ENCODE results near the gene PTPRG.

PTPRG gene

DNA sequence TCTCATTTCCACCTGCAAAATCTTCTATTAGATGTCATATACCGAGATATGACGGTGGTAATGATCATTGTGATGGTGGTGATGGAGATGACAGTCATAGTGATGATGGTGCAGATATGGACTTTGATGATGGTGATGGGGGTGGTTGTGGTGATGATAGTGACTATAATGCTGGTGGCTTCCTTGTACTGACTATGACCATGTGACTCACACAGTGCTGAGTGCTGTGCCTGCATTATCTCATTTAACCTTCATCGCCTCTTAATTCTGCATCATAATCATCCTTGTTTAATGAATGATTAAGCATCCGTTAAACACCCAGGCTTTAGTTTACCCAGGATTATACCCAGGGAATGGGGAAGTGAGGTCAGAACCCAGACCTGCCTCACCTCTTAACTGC, 480.3 kb downstream of the PTPRG start:
- no peak for DNase-seq

DNA sequence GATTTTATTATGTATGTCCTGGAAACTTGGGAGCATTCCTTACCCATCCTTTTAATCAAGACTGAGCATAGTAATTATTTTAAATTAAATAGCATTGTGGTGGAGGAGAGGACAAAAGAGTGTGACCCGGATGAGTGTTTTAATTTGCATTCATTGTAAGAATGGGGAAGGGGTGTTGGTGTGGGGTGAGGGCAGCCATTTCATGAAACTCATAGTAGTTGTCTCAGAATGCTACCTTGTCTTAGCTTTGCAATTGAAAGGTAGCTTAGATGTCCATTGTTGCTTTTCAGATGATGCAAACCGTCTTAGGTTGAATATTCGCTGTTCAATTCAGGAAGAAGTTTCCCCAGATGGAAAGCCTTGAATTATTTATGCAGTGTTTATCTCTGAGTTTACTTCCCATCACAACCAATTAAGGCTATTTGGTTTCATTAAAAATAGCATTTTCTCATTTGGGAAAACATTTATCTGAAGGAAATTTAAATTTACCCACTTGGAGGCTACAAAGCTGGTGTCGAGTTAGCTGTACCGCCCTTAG, 483.6 kb downstream of the PTPRG start:
- no peak for DNase-seq

DNA sequence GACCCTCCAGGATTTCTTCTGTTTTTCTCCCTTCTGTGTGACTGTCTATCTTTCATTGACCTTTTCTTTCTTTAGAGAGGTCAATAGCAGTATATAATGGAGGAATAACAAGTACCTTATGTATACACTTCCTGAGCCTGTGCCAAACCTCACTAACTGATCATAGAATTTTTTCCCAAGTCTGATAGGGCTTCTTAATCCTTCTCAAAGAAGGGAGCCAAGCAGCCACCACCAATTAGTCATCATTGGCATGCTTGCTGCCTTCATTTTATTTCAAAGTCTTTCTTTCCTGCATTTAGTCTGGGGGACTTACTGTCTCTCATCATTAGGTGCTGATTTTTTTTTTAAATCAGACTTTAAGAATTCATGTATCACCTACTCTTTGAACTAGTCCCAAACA, 485.0 kb downstream of the PTPRG start:
- no peak for DNase-seq

DNA sequence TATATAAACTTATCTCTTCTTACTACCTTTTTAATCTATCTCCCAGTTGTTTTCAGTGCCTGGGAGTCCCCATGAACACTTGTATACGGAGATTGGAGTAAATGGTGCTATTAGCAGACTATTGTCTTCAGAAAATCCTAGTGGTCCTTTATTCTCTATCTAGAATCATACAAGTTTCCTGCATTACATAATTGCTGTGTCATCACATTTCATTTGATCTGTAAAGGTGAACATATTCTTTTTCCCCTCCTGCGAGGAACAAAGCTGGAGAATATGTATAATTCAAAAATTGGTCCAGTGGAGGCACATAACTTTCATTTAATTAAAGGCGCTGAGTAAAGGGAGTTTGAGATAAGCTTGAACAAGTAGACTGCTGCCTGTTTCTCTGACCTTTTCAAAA, 487.2 kb downstream of the PTPRG start:
- no peak for DNase-seq

DNA sequence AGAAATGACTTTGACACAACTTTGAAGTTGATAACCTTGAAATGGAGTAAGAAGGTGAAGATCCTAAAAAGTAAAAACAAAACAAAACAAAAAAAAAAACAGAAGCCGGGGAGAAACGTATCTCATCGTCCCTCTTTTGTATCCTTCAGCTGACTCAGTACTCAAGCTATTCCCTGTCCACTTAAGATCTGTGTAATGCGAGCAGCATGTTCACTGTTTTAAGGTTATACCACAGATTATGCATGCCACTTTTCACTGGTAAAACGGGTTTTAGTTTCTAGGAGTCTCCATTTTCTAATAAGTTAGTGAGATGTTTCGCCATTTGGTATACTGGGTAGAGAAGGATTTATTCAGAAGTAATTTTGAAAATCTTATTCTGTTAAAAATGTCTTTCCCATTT, 487.7 kb downstream of the PTPRG start:
- DNase-seq: no peak

DNA sequence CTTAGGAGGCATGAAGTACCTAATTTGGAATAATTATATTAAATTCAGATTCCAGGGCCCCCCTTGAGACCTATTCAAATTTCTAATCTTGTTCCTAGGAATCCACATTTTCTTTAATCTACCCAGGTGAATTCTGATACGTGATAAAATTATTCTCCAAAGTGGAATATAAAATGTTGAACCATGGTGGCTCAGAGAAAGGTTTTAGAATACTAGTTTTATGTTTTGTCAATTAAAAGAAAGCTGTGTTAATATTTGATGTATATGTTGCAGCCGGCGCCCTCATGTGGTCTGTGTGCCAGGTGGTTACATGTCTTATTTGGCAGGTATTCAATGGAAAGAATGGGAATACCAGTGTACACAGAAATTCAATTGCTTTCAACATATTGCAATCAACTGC, 490.1 kb downstream of the PTPRG start:
- no peak for DNase-seq

DNA sequence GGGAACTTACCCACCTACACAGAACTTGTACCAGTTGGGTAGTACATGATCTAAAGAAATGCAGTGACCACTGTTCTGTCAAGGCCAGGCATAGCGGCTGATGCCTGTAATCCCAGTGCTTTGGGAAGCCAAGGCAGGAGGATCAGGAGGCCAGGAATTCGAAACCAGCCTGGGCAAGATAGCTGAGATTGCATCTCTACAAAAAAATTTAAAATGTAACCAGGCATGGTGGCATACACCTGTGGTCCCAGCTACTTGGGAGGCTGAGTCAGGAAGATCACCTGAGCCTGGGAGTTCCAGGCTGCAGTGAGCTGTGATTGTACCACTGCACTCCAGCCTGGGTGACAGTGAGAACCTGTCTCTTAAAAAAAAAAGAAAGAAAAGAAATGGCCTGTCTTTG, 491.0 kb downstream of the PTPRG start:
- DNase-seq: no peak

DNA sequence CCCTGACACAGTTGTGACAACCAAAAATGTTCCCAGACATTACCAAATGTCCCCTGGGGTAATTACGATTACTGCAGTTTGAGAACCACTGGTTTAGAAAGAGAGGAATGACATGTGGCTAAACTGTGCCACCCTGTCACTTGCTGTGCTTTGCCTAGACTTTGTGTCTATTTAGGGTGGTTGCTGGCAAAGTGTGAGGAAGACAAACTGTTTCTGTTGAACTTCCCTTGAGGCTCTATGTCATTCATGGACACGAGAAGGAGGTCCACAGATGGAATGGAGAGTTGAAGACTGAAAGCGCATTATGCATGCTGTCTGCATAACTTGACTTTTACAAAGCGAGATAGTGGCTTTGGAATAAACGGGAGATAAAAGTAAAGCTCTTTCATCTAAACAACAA, 495.3 kb downstream of the PTPRG start:
- no peak for DNase-seq

DNA sequence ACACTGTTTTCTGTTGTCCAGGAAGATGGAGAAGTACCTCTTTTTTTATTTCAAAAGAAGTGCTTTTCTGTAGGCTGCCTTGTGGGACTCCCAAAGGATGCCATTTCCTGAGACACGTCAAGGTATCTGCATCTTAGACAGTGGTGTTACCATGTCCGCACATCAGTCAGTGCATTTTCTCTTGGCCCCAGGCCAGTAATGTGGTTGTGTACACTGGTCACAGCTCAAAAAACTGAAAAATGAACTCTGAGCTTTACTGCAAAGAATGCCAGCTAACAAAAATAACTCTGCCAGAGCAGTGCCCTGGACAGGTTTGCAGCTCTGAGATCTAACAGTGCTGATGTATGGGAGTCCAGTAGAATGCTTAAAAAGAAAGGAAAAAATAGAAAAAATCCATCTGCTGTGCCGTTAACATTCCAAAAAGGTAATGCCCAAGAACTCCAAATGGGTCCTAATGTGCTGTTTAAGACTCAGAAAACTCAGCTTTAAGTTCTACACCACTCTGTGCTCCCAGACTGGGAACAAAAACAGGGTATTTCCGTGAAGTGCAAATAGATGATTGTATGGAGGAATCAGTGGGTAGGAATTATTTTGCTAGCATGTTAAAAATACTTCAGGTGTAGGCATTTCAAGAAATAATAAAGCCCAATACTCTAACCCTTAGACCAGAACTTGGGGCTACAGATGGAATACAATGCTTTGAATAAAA, 496.1 kb downstream of the PTPRG start:
- no peak for DNase-seq

DNA sequence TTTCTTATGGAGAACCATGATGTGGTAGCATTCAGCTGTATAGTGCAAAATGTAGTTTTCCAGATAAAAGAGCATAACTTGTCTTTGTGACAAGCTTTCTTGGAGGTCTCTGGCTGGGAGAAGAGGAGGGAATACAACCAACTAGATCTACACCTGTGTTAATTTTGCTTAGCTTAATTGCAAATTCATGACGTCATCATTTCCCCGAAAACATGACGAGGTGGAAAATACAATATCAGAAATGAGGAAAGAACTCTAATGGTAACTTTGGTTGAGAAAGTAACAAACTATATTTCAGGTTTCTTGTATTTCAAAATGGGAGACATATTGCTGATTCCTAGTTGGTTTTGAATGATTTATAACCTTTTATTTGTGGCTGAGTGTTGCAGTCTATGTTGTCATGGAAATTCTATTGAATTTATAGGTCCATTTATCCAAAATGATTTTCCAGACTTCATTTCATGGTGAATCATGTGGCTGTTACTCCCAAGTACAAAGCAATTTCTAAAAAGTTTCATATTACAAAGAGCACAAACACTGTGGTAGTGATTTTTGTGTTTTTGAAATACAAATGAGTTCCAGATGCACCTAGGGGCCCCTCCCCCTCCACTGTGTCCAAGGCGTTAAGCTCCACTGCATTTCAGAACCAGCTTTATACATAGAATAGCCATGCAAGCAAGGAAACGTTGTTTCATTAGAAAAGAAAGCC, 504.8 kb downstream of the PTPRG start:
- no peak for DNase-seq

DNA sequence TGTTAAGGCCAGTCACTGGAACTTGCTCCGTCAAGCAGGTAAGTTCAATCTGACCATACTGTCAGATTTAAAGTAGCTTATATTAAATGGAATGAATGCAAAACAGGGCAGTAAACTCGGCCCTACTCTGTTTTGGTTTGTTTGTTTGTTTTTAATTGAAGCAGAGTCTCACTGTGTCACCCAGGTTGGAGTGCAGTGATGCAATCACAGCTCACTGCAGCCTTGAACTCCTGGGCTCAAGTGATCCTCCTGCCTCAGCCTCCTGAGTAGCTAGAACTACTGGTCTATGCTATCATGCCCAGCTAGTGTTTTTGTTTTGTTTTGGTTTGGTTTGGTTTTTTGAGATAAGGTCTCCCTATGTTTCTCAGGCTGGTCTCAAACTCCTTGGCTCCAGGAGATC, 507.0 kb downstream of the PTPRG start:
- no peak for DNase-seq

DNA sequence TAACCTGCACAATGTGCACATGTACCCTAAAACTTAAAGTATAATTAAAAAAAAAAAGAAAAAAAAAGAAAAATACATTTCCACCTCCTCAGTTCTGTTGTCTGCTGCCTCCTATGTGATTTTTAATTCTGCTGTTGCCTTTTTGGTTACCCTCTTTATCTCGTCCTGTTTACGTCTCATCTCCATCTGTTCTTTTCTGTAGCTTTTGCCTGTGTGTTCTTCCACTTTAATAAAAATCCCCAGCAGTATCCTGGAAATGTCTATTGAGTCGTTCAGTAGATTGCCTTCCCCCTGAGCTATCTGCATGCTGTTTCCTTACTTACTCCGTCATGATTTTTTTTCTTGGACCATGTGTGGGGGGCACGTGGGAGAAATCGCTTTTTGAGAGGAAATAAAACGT, 509.5 kb downstream of the PTPRG start:
- DNase-seq: no peak

DNA sequence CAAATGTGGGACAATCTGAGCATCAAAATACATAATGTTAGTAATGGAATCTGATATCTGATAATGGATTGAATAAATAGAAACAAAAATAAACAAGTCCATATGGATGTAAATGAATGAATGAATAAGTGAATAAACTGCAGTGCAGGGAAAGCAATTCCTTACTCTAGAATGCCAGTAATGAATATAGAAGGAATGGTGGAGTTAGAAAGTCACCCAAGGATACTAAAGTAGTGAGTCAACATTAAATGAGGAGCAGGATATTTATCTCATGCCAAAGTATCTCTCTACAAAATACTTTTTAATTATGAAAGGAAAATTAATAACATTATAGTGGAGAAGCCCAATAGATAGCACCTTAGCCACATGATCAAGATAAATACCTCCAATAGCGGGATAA, 511.7 kb downstream of the PTPRG start:
- DNase-seq: no peak

DNA sequence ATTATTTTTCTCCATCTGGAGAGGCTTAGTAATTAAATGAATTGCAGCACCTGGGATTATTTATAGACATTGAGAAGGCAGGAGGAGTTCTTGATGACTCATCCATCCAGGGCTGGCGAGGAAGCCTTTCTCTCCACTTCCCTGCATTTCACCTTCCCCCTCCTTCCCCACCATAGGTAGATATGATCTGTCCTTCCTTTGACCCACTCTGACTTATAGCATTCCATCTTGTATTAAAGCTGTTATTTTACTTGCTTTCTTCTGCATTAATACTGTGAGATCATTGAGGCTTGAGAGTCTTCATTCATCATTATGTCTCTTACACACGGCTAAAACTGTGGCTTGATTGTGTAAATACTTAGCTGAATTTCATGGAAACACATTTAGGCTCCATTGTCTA, 523.2 kb downstream of the PTPRG start:
- DNase-seq: no peak

DNA sequence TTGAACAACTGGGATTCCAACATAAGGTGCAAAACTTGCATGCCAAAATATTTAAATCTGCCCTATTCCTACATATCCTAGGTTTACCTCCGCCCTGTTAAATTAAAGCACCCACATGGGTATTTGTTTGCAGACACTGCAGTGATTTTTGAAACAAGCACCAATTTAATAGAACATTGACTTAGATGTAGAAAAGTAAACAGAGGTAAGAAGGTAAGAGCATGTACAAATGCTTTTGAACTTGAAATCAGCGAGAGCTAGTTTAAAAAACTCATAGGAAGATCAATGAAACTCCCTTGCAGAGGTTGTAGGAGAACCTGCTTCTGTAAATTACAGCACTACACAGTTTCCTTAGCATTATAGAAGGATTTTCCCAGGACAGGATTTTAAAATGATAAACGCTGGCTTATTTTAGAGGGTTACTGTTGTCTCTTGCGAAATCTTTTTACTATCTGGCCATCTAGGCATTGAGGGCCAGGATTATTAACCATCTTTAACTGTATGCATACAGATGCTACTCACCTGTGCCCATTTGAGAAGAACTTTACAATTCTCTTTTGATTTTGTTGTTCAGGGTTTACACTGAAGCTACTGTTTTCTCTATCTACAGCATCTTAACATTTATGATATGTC, 527.2 kb downstream of the PTPRG start:
- DNase-seq: no peak

DNA sequence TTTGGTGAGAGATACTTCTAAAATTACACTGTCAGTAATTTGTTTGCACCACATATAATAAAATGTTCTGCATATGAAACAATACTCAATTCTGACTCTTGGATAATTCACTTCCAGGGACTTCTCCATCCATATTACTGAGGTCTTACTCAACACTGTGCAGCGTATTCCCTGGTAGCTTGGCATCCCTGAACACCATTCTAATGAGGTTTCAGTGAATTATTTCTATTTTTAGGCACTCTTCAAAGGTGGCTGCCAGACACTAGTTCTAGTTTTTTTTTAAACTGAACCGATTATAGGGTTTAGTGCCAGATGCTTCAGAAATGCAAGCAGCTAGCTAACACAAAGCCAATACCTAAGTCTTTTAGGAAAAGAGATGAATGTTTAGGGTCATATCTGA, 528.7 kb downstream of the PTPRG start:
- no peak for DNase-seq

DNA sequence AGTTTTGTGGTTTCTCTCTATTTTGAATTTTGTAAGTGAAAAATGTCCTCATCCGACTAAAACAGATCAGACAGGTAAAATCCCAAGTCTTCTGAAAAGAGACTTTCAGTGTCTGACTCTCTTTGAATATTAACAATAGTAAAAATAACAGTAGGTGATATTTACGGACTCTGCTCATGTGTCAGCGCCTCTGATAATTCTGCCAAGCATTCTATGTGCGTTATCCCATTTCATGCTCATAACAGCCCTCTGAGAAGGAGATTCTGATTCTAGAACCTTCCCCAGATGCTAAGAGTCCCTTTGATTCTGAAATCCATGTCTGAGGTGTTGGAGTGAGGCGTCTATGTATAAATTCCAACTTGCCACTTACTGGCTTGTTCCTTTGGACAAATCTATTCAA, 529.1 kb downstream of the PTPRG start:
- no peak for DNase-seq

DNA sequence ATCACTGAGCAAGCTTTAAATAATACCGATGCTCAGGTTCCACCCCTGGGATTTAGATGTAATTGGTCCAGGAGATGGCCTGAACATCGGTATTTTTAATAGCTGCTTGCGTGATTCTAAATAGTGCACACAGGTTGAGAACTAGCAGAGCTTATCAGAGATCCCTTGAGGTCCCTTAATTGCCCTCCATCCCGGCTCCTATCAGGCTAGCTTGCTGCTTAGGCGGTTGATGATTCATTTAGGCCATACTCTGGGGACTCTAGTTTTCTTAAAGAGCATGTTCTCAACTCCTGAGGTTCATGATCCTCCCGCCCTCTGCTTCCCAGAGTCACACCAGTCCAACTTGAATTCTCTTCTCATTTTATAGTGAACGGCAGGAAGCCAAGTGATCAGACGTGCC, 531.7 kb downstream of the PTPRG start:
- DNase-seq: no peak

DNA sequence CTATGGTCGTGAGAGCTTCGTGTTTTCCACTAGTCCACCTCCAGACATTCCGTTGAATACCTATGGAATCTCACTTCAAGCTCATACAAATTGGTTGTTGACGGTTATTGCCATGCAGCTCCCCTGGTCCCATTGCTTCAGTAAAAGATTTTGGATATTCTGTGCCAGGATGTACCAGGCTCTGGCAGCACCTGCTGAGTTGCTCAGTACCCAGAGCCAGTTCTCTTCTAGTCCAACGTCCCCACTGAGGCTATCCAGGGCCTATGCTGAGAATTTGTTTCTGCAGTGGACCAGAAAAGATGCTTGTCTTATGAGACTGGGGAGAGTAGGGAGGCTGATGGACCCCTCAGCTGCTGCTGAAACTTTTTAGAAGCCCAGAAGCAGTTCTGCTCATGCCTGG, 533.1 kb downstream of the PTPRG start:
- no peak for DNase-seq

DNA sequence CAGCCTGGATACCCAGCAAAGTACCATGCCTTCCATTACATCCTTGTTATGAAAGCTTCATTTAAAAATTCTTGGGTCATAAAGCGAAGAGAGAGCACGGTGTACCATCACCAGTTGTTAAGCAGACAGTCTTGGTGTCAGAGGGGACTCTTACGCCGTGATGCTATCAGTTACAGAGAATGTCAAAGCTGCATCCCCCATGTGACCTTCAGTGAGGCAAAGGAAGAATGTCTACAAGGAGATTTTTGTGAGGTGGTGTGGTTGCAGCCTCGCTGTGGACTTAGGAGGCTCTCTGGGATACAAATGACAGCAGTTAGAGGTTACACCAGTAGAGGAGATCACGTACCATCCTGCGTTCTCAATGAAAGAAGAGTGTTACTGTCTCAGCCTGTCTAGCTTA, 533.7 kb downstream of the PTPRG start:
- DNase-seq: no peak

DNA sequence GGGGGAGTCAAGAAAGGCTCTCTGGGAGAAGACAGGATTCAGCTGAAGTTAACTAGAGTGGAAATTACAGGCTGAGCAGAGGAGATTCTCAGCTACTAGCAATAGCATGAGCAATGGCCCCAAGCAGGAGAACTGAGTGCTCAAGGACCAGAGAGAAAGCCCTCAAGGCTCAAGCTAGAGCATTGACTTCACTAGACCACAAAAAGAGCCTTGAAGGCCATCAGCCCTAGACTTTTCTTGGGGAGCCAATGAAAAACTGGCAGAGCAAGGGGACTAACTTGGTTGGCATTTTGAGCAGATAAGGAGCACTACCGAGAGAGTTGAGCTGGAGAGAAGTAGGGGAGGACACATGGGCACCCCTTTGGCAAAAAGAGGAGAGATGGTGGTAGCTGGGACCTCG, 534.4 kb downstream of the PTPRG start:
- DNase-seq: no peak

DNA sequence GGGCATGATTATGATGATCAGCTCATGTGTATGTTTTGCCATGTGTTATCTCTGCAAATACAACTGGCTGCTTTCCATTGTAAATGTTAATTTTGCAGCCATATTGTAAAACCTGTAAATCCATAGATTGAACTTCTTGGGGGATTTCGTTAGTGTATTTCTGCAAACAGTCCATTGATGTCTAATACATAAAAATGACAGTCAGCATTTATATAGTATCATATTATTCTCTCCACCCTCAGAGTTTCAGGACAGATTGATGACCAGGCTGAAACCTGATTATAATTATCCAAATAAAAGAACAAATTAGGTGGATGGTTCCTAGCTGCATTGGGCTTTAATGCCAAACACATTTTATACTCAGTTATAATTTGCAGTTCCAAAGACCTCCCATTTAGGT, 535.1 kb downstream of the PTPRG start:
- DNase-seq: no peak

DNA sequence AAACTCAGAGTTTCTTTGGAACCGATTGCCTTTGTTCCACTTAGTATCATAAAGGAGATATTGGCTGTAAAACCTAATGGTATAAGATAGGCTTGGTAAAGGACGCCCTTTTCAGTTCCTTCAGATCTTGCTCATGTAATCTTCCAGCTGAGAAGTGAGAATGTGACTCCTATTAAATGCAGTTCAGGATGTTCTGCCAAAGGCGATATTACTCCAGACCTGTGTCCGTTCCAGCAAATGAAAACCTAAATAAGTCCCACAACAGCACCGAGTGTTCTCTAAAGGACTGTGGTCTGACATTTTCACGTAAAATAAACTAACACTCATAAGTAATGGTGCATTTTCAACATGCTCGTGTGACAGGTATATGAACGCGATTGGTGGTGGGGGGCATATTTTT, 535.8 kb downstream of the PTPRG start:
- no peak for DNase-seq

DNA sequence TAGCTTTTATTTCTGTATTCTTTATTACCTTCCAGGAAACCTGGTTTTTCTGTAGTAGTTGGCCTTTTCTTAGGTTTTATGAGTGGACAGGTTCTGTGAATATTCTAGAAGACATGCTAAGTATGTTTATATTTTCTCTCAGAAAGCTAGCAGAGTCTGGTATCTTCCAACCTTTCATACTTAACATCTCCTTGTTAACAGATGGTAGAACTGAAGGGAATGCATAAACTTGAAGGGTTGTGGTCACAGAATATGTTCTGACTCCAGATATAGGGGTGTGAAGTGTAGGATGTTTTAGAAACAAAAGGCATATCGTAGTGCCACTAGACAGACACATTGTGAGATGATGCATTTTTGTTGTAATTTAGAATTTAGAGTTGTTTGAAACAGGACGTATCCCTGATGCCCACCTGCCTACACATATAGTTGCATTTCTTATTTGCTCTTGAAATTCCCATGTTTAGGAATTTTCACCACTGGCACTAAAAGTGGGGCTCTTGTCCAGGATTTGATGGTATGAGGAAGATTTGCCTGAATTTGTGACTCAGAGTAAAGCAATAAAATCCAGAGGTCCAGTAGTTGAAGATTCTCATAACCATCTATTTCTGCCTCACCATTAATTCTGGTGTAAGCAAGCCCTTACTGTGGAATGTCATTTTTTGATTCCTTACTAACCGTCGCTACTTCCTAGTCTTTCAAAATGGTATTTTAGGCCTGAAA, 537.4 kb downstream of the PTPRG start:
- DNase-seq: no peak
